ENCODE data around the gene SLC25A53.
"Not testable (repeated sequence)": the region's sequence is repeated elsewhere in the genome, so short reads cannot be mapped to it uniquely, and the experiment has no call there.

Gene SLC25A53

DNA sequence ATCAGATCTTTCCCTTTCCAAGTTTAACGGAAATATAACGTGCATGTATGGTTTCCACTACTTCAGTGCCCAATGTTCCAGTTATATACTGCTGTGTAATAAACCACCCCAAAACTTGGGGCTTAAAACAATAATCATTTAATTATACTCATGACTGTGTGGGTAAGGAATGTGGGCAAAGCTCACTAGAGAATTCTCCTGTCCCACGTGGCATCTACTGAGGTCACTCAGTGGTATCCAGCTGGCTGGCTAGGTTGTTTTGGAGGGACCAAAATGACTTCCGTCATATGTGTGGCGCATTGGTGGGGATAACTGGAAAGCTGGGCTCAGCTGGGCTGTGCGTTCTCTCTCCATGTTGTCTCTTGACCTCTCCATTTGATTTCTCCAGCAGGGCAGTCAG is 26.0 kb downstream of the SLC25A53 start:
- DNase-seq, result no peak

DNA sequence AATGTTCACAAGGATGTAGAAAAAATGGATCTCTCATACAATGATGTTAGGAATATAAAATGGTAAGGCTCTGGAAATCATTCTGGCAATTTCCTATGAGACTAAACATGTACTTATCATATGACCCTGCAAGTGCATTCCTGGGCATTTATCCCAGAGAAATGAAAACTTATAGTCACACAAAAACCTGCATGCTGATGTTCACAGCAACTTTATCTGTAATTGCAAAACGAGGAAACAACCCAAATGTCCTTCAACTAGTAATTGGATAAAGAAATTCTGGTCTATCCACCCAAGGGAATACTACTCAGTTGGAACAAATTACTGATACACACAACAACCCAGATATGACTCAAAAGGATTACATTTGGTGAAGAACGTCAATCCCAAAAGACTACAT is 30.0 kb downstream of the SLC25A53 start:
- DNase-seq, result no peak

DNA sequence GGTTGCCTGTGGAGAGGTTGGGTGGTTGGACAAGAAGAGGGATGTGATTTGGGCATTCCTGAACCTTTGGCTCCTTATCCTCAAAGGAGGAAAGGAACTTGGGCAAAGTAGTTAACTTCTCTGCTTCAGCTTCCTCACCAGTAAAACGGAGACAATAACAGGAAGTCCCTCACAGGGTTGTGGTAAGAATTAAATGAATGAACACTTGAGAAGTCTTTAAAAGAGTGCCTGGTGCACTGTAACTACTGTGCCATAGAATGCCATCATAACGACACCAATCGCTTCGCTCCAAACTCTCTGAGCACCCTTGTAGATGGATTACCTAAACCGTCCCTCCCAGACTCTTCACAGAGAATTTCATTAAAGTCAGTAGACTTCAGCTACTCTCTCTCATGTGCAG is 34.0 kb downstream of the SLC25A53 start:
- DNase-seq, result no peak

DNA sequence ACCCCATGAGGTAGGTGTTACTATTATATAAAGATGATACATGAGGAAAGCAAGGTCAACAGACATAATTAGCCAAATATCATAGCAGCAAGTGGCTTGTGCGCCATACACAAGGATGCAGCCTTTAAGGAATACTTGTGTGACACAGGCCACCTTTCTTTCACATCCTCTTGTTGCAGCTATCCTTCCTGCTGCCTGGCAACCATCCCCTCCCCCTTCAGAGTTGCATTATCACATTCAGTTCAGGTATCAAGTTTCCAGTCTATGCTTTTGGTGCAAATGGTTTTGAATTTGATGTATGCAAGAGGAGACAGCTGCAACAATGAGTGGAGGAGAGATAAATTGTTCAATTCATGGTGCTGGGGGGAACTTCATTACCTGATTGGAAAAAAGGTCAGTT is 38.0 kb downstream of the SLC25A53 start:
- DNase-seq, result peak; percentile 45

GRCh38 chrX:104117759-104118158 is 39.0 kb downstream of the SLC25A53 start:
- DNase-seq, result no peak

DNA sequence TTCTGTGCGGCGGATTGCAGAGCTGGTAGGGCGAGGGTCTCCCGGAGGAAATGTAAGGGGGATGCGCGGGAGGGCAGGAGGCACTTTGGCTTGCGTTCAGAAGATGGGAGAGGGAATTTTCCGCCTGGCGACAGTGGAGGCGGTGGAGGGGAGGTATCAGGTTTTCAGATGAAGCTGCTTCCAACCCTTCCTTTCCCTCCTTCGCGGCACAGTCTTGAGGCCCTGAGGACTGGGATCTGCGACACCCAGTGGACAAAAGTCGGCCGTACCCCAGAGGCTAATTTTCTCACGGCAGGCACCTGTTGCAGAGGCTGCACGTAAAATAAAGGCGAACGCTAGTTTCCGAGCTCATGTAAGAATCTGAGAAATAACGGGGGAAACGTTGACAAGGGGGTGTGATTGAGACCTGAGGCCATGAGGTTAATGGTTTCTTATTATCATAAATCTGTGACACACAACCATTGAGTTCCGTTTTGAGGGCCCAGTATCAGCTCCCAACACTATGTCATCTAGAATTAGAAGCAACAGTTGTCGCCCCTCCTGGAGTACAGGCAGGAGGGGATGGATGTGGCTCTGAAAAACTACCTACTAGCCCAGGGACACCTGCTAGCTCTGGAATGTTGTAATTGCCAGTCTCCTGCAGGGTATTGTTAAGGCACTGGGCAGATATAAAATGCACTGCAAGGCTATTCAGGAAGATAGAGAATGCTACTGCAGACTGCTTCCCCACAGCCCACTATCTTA is 43.4 kb downstream of the SLC25A53 start:
- peak; percentile 75 for DNase-seq

- DNase-seq, result peak; percentile 85
These were observed 44.4 kb downstream of the SLC25A53 start, which contains the start of gene ZCCHC18 for GRCh38 chrX:104112326-104112951. Gene ZCCHC18, plus strand, starts transcription at chrX:104112523. Its CDS starts 1,589 bp downstream, at chrX:104114112.

GRCh38 chrX:104110491-104111240 is 46.1 kb downstream of the SLC25A53 start:
- peak; percentile 67 for DNase-seq

GRCh38 chrX:104108955-104109354 is 47.9 kb downstream of the SLC25A53 start:
- DNase-seq, result no peak

- DNase-seq, result no peak
These were observed 51.2 kb downstream of the SLC25A53 start for GRCh38 chrX:104105330-104106262.

DNA sequence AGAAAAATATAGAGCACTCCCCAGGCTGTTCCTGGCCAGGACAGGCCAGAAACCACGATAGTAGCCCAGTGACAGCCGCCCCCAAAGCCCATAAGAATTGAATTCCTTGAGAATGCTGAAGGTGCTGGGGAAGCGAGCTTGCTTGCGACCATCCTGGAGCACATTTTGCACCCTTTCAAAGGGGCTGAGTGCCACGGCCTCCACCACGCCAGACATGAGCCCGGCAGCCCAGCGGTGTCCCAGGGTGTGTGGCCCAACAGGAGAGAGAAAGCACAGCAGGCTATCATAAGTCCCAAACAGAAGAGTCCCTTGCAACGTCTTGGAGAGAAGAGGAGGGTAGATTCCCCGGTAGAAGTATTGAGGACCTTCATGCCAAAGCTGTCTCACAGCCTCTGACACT is 52.1 kb downstream of the SLC25A53 start:
- DNase-seq, result no peak

- DNase-seq, result no peak
These were observed 57.9 kb downstream of the SLC25A53 start for GRCh38 chrX:104098919-104099318.

- peak; percentile 81 for DNase-seq
These were observed 58.5 kb downstream of the SLC25A53 start for GRCh38 chrX:104098151-104098808.

DNA sequence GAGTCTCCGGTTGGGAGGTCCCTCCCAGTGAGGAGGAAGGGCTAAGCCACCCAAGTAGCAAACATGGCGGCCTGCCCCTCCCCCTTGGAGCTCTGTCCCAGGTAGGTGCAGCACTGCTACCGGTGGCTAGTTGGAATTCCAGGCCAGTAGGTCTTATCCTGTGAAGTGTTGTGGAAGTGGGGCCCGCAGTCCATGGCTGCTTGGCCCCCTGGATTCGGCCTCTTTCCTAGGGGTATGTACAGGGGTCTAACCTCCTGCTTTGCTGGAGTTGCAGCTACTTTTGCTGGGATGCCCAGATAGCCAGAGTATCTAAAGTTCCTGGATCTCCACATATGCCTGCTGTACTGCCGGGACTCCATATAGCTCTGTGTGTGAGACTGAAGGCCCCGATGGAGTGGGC is 70.9 kb downstream of the SLC25A53 start:
- no peak for DNase-seq

GRCh38 chrX:104085477-104085876 is 71.3 kb downstream of the SLC25A53 start:
- DNase-seq, result no peak

GRCh38 chrX:104084534-104085277 is 72.1 kb downstream of the SLC25A53 start:
- no peak for DNase-seq

- no peak for DNase-seq
These were observed 72.7 kb downstream of the SLC25A53 start for GRCh38 chrX:104084063-104084462.

DNA sequence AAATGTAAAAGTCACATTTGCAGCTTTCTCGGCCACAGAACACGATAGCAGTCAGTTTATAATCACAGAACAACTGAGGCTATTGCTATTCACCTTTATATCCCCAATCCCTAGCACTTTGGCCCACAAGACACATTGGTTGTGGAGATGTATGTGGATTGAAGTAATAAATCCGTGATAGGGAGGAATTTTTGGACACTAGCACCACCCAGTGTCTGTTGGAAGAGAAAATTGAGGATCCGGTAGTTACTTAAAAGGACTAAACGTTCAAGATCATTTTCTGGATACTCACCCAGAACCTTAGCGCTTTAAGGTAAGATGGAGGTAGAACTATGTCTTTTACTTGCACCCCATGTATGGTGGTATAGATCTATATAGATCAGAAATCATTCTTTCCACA is 79.0 kb downstream of the SLC25A53 start:
- DNase-seq, result not testable (repeated sequence)

DNA sequence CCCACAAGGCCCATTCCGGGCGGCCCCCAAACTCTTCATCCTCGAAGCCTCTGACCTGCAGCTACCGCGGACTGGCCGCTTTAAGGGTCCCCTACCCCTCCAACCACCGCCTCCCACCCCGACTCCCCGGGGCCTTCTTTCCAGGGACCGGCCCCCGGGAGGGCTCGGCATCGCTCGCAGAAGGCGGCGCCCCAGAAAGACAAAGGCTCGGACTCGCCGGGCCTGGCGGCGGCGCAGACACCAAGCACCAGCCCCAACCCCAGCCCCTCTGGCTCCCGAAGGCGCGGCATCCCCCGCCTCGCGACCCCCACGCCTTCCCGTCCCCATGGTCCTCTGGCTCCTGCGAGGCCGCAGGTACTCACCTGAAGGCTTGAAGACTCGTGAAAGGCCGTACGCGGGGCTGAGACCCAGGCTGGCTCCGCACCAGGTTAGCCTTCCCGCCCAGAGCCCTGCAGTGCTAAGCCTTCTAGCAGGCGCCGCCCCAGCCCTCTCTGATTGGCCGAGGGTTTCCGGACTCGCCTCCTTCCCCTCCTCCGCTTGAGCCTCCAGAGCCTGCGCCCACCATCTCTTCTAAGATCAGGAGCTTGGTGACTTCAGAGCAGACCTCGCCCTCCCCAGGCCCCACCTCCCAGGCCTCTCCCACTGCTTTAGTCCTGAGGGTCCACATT is 80.9 kb downstream of the SLC25A53 start, which contains the start of gene TMSB15C:
Gene TMSB15C, minus strand, starts transcription at position 459 of the 668 bp plus-strand sequence.
- DNase-seq, result not testable (repeated sequence)

DNA sequence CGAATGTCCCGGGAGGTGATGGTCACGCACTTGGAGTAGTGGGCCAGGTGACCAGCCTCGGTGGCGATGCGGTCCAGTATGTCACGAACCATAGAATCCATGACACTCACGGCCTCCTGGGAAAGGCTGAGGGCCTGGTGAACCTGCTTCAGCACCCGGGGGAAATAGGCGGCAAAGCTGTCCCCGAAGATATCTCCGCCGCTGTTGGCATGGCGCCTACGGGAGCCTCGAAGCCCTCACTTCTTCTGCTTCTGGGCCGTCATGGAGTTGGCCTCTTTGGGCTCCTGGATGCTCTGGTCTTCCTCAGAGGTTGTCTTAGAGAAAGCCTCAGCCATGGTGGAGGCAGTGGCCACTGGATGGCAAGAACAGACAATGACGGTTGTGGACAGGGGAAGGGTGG is 94.2 kb downstream of the SLC25A53 start:
- DNase-seq, result not testable (repeated sequence)

- not testable (repeated sequence) for DNase-seq
These were observed 101.9 kb downstream of the SLC25A53 start for GRCh38 chrX:104054956-104055355.
